Stimulated activated CD4-positive, alpha-beta T cell treated with anti-CD3 and anti-CD28 coated beads, Interleukin-12 subunit alpha, Interleukin-12 subunit beta, amount 100 ng/mL, for 48 hours (primary cell): ENCODE results near the gene HOXC13.

ENCODE experiments used
- DNase-seq, 3 donors: peaks; one replicate each; pipeline ENCODE4 v3.0.0-alpha.2; 2020; ENCODE audit warnings: low read depth in 2 of 3, low spot score in 1 of 3

The HOXC13 gene

GRCh38 chr12:53953831-53954693 lies 15.4 kb downstream of the HOXC13 start:
- DNase-seq = no peak

GRCh38 chr12:53954694-53955035 lies 16.0 kb downstream of the HOXC13 start, which contains the start of gene HOXC12:
HOXC12 (plus strand) TSS chr12:53954903; CDS start chr12:53954930, 27 bp downstream.
- no peak for DNase-seq

GRCh38 chr12:53955036-53955775 lies 16.6 kb downstream of the HOXC13 start:
- no peak for DNase-seq

- no peak for DNase-seq
Measured at GRCh38 chr12:53955776-53956250, 17.2 kb downstream of the HOXC13 start.

GRCh38 chr12:53956251-53956887 lies 17.7 kb downstream of the HOXC13 start:
- no peak for DNase-seq

- DNase-seq = no peak
Measured at GRCh38 chr12:53956914-53957536, 18.4 kb downstream of the HOXC13 start.

- no peak for DNase-seq
Measured at GRCh38 chr12:53958128-53958527, 19.5 kb downstream of the HOXC13 start.

GRCh38 chr12:53959314-53959713 lies 20.7 kb downstream of the HOXC13 start:
- no peak for DNase-seq

GRCh38 chr12:53960187-53961024 lies 21.8 kb downstream of the HOXC13 start:
- no peak for DNase-seq

GRCh38 chr12:53961025-53961761 lies 22.6 kb downstream of the HOXC13 start:
- no peak for DNase-seq

- no peak for DNase-seq
Measured at GRCh38 chr12:53963005-53963404, 24.4 kb downstream of the HOXC13 start.

GRCh38 chr12:53963434-53964314 lies 25.0 kb downstream of the HOXC13 start:
- DNase-seq = no peak

- no peak for DNase-seq
Measured at GRCh38 chr12:53964315-53964713, 25.7 kb downstream of the HOXC13 start.

GRCh38 chr12:53965281-53966084 lies 26.9 kb downstream of the HOXC13 start:
- DNase-seq = no peak

GRCh38 chr12:53966085-53966384 lies 27.4 kb downstream of the HOXC13 start:
- DNase-seq = no peak

- no peak for DNase-seq
Measured at GRCh38 chr12:53966385-53967133, 27.9 kb downstream of the HOXC13 start.

- no peak for DNase-seq
Measured at GRCh38 chr12:53967421-53967925, 28.8 kb downstream of the HOXC13 start.
